Body of pancreas (tissue), 4 donors: ENCODE data around the gene SELENOT.
"Not testable (repeated sequence)": the region's sequence is repeated elsewhere in the genome, so short reads cannot be mapped to it uniquely, and the experiment has no call there.

Source experiments
- POLR2A ChIP-seq, 3 donors: fragments of 450-650 bp; IDR thresholded peaks; one replicate each; pipeline ENCODE4 v1.6.1; 2016; ENCODE audit warnings: antibody characterized with exemption in 3 of 3, mild to moderate bottlenecking in 2 of 3
- TF ChIP-seq, protein P1 (sequence below), 7 experiments: fragments of 450-650 bp in 4 of 7; fragments of 200-600 bp in 3 of 7; sonication (generic) in 3 of 7; IDR thresholded peaks; one replicate each; pipeline ENCODE4 v1.5.1; 2016 to 2019; ENCODE audit warnings: antibody characterized with exemption in 7 of 7

DNA sequence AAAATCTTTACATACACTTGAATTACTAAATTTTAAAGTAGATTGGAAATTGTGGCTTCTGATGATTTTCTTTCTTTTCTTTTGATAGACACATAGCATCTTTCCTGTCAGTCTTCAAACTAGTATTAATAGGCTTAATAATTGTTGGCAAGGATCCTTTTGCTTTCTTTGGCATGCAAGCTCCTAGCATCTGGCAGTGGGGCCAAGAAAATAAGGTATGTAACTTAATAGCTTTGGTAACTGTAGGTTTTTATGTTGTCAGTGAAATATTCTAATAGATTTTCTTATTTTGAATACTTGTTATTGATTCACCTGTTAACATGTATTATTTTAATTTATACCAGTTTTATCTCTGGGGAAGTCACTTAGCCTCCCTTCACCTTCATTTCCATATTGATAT is 19.8 kb downstream of the SELENOT start:
- TF ChIP-seq, protein P1, sequence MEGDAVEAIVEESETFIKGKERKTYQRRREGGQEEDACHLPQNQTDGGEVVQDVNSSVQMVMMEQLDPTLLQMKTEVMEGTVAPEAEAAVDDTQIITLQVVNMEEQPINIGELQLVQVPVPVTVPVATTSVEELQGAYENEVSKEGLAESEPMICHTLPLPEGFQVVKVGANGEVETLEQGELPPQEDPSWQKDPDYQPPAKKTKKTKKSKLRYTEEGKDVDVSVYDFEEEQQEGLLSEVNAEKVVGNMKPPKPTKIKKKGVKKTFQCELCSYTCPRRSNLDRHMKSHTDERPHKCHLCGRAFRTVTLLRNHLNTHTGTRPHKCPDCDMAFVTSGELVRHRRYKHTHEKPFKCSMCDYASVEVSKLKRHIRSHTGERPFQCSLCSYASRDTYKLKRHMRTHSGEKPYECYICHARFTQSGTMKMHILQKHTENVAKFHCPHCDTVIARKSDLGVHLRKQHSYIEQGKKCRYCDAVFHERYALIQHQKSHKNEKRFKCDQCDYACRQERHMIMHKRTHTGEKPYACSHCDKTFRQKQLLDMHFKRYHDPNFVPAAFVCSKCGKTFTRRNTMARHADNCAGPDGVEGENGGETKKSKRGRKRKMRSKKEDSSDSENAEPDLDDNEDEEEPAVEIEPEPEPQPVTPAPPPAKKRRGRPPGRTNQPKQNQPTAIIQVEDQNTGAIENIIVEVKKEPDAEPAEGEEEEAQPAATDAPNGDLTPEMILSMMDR (IDR thresholded peaks at IDR 0.05): not testable (repeated sequence)
- TF ChIP-seq POLR2A (IDR thresholded peaks at IDR 0.05): not testable (repeated sequence)
